IPS-NIHi7 (cell line): ENCODE measurements around the gene CCL24.
"Not testable (repeated sequence)": the region's sequence is repeated elsewhere in the genome, so short reads cannot be mapped to it uniquely, and the experiment has no call there.

Experiments
- DNase-seq: peaks from one replicate; pipeline ENCODE4 v3.0.0; 2012; ENCODE audit warnings: mixed read lengths; ENCODE audit errors: extremely low spot score

CCL24 gene

GRCh38 chr7:75780647-75781273, 32.8 kb downstream of the CCL24 start:
- DNase-seq: not testable (repeated sequence)

- not testable (repeated sequence) for DNase-seq
These were observed 34.1 kb downstream of the CCL24 start for GRCh38 chr7:75779516-75779915.

- not testable (repeated sequence) for DNase-seq
These were observed 34.6 kb downstream of the CCL24 start for GRCh38 chr7:75779035-75779434.

- DNase-seq: no peak
These were observed 37.2 kb downstream of the CCL24 start for GRCh38 chr7:75776295-75776971.

DNA sequence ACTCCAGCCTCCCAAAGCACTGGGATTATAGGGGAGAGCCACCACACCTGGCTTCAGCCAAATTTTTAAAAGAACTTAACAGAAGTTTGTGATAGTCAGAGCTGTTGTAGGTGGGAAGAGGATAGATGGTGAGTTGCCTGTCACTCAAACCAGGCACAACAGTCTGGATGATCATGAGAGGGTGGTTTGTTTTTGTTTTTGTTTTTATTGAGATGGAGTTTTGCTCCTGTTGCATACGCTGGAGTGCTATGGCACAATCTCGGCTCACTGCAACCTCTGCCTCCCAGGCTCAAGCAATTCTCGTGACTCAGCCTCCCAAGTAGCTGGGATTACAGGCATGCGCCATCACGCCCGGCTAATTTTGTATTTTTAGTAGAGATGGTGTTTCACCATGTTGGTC, 39.6 kb downstream of the CCL24 start:
- not testable (repeated sequence) for DNase-seq

DNA sequence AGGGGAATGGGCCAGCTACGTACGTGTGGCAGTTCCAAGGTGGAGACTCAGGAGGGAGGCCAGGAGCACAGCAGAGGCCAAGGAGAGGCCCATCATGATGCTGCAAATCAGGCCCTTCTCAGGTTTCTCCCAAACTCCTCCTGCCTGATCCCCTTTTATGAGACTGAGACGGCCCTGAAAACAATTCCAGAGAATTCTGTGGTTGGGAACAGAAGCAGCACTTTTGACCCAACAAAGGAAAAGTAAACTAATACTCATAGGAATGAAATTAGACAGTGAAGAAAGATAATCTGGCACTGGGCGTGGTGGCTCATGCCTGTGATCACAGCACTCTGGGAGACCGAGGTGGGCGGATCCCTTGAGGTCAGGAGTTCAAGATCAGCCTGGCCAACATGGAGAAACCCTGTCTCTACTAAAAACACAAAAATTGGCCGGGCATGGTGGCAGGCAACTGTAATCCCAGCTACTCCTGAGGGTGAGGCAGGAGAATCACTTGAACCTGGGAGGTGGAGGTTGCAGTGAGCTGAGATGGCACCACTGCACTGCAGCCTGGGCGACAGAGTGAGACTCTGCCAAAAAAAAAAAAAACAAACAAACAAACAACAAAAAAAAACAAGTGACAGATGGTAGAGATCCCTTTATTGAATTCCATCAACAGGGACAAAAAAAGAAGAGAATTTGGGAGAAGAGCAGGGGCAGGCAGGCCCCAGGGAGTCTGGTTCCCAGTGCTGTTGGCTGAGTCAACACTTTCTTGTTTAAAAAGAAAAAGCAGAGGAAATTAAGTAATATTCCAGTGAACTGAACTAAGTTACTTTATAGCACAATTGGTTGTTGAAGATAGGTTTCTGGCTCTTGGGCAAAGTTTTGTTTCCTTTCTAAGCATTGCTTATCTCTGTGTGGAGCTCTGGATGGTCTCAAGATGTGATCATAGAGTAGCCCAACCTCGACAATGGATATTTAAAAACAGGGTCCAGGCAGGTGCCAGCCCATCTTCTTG, 41.2 kb downstream of the CCL24 start, which contains the start of gene CCL26:
Gene CCL26, minus strand, starts transcription at position 131 of the 997 bp plus-strand sequence. Its CDS starts 35 bp downstream, at position 96.
- DNase-seq: no peak

GRCh38 chr7:75771224-75771623, 42.4 kb downstream of the CCL24 start:
- no peak for DNase-seq

DNA sequence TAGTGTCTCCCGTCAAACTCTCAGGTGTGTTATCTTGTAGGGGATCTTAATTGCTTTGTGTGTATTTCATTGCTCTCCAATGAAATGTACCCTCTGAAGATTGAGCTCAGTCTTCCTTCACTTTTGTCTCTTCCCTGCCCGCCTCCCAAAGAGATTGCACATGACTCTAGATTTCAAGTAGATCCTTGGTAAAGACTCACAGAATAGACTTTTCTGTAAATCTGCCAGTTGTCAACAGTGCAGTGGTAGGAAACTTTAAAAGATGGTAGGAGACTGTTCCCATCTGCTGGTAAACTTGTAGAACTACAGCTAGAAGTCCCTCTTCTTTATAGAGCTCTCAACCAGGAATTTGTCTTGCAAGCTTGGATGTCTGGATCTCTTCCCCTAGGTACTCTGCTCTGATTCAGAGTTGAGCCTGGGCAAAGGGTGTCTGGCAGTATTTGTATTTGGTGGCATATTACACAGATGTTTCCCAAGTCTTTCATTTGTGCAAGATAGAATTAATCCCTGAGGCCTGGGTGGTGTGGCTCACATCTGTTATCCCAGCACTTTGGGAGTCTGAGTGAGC, 51.2 kb downstream of the CCL24 start:
- DNase-seq: peak; percentile 84

DNA sequence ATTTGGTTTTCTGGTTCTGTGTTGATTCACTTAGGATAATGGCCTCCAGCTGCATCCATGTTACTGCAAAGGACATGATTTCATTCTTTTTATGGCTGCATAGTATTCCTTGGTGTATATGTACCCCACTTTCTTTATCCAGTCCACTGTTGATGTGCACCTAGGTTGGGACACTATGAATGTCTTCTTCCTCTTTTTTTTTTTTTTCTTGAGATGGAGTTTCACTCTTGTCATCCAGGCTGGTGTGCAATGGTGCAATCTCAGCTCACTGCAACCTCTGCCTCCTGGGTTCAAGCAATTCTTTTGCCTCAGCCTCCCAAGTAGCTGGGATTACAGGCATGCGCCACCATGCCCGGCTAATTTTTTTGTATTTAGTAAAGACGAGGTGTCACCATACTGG, 51.8 kb downstream of the CCL24 start:
- DNase-seq: not testable (repeated sequence)
